ENCODE measurements around the gene TMED10. TPM values are rescaled to one million over a fixed set of nuclear protein-coding genes. Genes with fewer than 3 reads are reported as not detected.

The TMED10 gene
- 116 TPM for total RNA-seq

GRCh38 chr14:75176142-75176820, at the start of gene TMED10:
Gene TMED10 (minus strand): TSS chr14:75176612. CDS start chr14:75176579, 33 bp downstream.
- H3K4me3 ChIP-seq (ENCODE audit: low read length in 3 of 3) = peak within 1 kb of the TSS; percentile 95 to 98 (median 96)
- no peaks in the 10 kb centered on the region for H3K9me3 ChIP-seq (ENCODE audit: control insufficient read depth in 3 of 3, low read length in 3 of 3)
- H3K9ac ChIP-seq (ENCODE audit: low read depth in 1 of 3, low read length in 3 of 3) = peak within 1 kb of the TSS; percentile 96 to 100 (median 99)
- peak within 1 kb of the TSS; percentile 96 for H3K27ac ChIP-seq (ENCODE audit: low read depth, low read length)
- H3K36me3 ChIP-seq (ENCODE audit: control insufficient read depth in 3 of 3, insufficient read depth in 3 of 3, low read length in 3 of 3) = no peaks in the 10 kb centered on the region
- no peaks in the 10 kb centered on the region for H3K27me3 ChIP-seq (ENCODE audit: control insufficient read depth in 3 of 3, insufficient read depth in 3 of 3, low read length in 3 of 3)
- peaks cover 19 to 26% (median 21%) of the 10 kb centered on the region in 3 donors for H3K4me1 ChIP-seq (ENCODE audit: control insufficient read depth in 3 of 3, insufficient read depth in 3 of 3, low read length in 3 of 3)

- no peaks in the 10 kb centered on the region for H3K9me3 ChIP-seq (ENCODE audit: control insufficient read depth in 3 of 3, low read length in 3 of 3)
- no peak overlapping the region for H3K4me3 ChIP-seq (ENCODE audit: low read length in 3 of 3)
- H3K4me1 ChIP-seq (ENCODE audit: control insufficient read depth in 3 of 3, insufficient read depth in 3 of 3, low read length in 3 of 3) = peaks cover 4 to 7% (median 5%) of the 10 kb centered on the region in 3 donors
- no peaks in the 10 kb centered on the region for H3K27me3 ChIP-seq (ENCODE audit: control insufficient read depth in 3 of 3, insufficient read depth in 3 of 3, low read length in 3 of 3)
- no peak overlapping the region for H3K9ac ChIP-seq (ENCODE audit: low read depth in 1 of 3, low read length in 3 of 3)
- no peaks in the 10 kb centered on the region for H3K36me3 ChIP-seq (ENCODE audit: control insufficient read depth in 3 of 3, insufficient read depth in 3 of 3, low read length in 3 of 3)
- H3K27ac ChIP-seq (ENCODE audit: low read depth, low read length) = no peak overlapping the region
These were observed 48.1 kb upstream of the TMED10 start for GRCh38 chr14:75224561-75224960.

- Histone ChIP-seq H3K27ac (ENCODE audit: low read depth, low read length) (no peak overlapping the region), H3K27me3 (ENCODE audit: control insufficient read depth in 3 of 3, insufficient read depth in 3 of 3, low read length in 3 of 3) (no peaks in the 10 kb centered on the region), H3K4me1 (ENCODE audit: control insufficient read depth in 3 of 3, insufficient read depth in 3 of 3, low read length in 3 of 3) (peaks cover 3 to 7% (median 4%) of the 10 kb centered on the region in 3 donors), H3K4me3 (ENCODE audit: low read length in 3 of 3) (no peak overlapping the region), H3K9ac (ENCODE audit: low read depth in 1 of 3, low read length in 3 of 3) (no peak overlapping the region), H3K9me3 (ENCODE audit: control insufficient read depth in 3 of 3, low read length in 3 of 3) (no peaks in the 10 kb centered on the region), H3K36me3 (ENCODE audit: control insufficient read depth in 3 of 3, insufficient read depth in 3 of 3, low read length in 3 of 3) (no peaks in the 10 kb centered on the region)
These were observed 47.3 kb upstream of the TMED10 start for GRCh38 chr14:75223664-75224154.

- no peak overlapping the region for H3K4me3 ChIP-seq (ENCODE audit: low read length in 3 of 3)
- no peak overlapping the region for H3K27ac ChIP-seq (ENCODE audit: low read depth, low read length)
- no peaks in the 10 kb centered on the region for H3K27me3 ChIP-seq (ENCODE audit: control insufficient read depth in 3 of 3, insufficient read depth in 3 of 3, low read length in 3 of 3)
- no peaks in the 10 kb centered on the region for H3K9me3 ChIP-seq (ENCODE audit: control insufficient read depth in 3 of 3, low read length in 3 of 3)
- no peaks in the 10 kb centered on the region for H3K36me3 ChIP-seq (ENCODE audit: control insufficient read depth in 3 of 3, insufficient read depth in 3 of 3, low read length in 3 of 3)
- peaks cover 3 to 7% (median 4%) of the 10 kb centered on the region in 3 donors for H3K4me1 ChIP-seq (ENCODE audit: control insufficient read depth in 3 of 3, insufficient read depth in 3 of 3, low read length in 3 of 3)
- H3K9ac ChIP-seq (ENCODE audit: low read depth in 1 of 3, low read length in 3 of 3) = no peak overlapping the region
These were observed 45.8 kb upstream of the TMED10 start for GRCh38 chr14:75222208-75222701.

- Histone ChIP-seq H3K9me3 (ENCODE audit: control insufficient read depth in 3 of 3, low read length in 3 of 3) (no peaks in the 10 kb centered on the region), H3K4me3 (ENCODE audit: low read length in 3 of 3) (no peak overlapping the region), H3K27me3 (ENCODE audit: control insufficient read depth in 3 of 3, insufficient read depth in 3 of 3, low read length in 3 of 3) (no peaks in the 10 kb centered on the region), H3K9ac (ENCODE audit: low read depth in 1 of 3, low read length in 3 of 3) (no peak overlapping the region), H3K27ac (ENCODE audit: low read depth, low read length) (no peak overlapping the region), H3K36me3 (ENCODE audit: control insufficient read depth in 3 of 3, insufficient read depth in 3 of 3, low read length in 3 of 3) (no peaks in the 10 kb centered on the region), H3K4me1 (ENCODE audit: control insufficient read depth in 3 of 3, insufficient read depth in 3 of 3, low read length in 3 of 3) (peaks cover 3 to 7% (median 4%) of the 10 kb centered on the region in 3 donors)
These were observed 45.4 kb upstream of the TMED10 start for GRCh38 chr14:75221797-75222196.

GRCh38 chr14:75220156-75220555, 43.7 kb upstream of the TMED10 start:
- Histone ChIP-seq H3K27me3 (ENCODE audit: control insufficient read depth in 3 of 3, insufficient read depth in 3 of 3, low read length in 3 of 3) (no peaks in the 10 kb centered on the region), H3K36me3 (ENCODE audit: control insufficient read depth in 3 of 3, insufficient read depth in 3 of 3, low read length in 3 of 3) (no peaks in the 10 kb centered on the region), H3K4me3 (ENCODE audit: low read length in 3 of 3) (no peak overlapping the region), H3K27ac (ENCODE audit: low read depth, low read length) (no peak overlapping the region), H3K4me1 (ENCODE audit: control insufficient read depth in 3 of 3, insufficient read depth in 3 of 3, low read length in 3 of 3) (peaks cover 3 to 7% (median 4%) of the 10 kb centered on the region in 3 donors), H3K9ac (ENCODE audit: low read depth in 1 of 3, low read length in 3 of 3) (no peak overlapping the region), H3K9me3 (ENCODE audit: control insufficient read depth in 3 of 3, low read length in 3 of 3) (no peaks in the 10 kb centered on the region)

- Histone ChIP-seq H3K4me3 (ENCODE audit: low read length in 3 of 3) (no peak overlapping the region), H3K4me1 (ENCODE audit: control insufficient read depth in 3 of 3, insufficient read depth in 3 of 3, low read length in 3 of 3) (peaks cover 3 to 4% (median 4%) of the 10 kb centered on the region in 3 donors), H3K9ac (ENCODE audit: low read depth in 1 of 3, low read length in 3 of 3) (no peak overlapping the region), H3K27ac (ENCODE audit: low read depth, low read length) (no peak overlapping the region), H3K36me3 (ENCODE audit: control insufficient read depth in 3 of 3, insufficient read depth in 3 of 3, low read length in 3 of 3) (no peaks in the 10 kb centered on the region), H3K27me3 (ENCODE audit: control insufficient read depth in 3 of 3, insufficient read depth in 3 of 3, low read length in 3 of 3) (no peaks in the 10 kb centered on the region), H3K9me3 (ENCODE audit: control insufficient read depth in 3 of 3, low read length in 3 of 3) (no peaks in the 10 kb centered on the region)
These were observed 41.2 kb upstream of the TMED10 start for GRCh38 chr14:75217508-75218206.

- no peak overlapping the region for H3K27ac ChIP-seq (ENCODE audit: low read depth, low read length)
- no peaks in the 10 kb centered on the region for H3K36me3 ChIP-seq (ENCODE audit: control insufficient read depth in 3 of 3, insufficient read depth in 3 of 3, low read length in 3 of 3)
- no peak overlapping the region for H3K9ac ChIP-seq (ENCODE audit: low read depth in 1 of 3, low read length in 3 of 3)
- no peaks in the 10 kb centered on the region for H3K27me3 ChIP-seq (ENCODE audit: control insufficient read depth in 3 of 3, insufficient read depth in 3 of 3, low read length in 3 of 3)
- no peak overlapping the region for H3K4me3 ChIP-seq (ENCODE audit: low read length in 3 of 3)
- H3K9me3 ChIP-seq (ENCODE audit: control insufficient read depth in 3 of 3, low read length in 3 of 3) = no peaks in the 10 kb centered on the region
- H3K4me1 ChIP-seq (ENCODE audit: control insufficient read depth in 3 of 3, insufficient read depth in 3 of 3, low read length in 3 of 3) = peaks cover 0 to 4% (median 3%) of the 10 kb centered on the region in 3 donors
These were observed 40.1 kb upstream of the TMED10 start for GRCh38 chr14:75216427-75217006.

GRCh38 chr14:75215520-75215919, 39.1 kb upstream of the TMED10 start:
- Histone ChIP-seq H3K27ac (ENCODE audit: low read depth, low read length) (no peak overlapping the region), H3K27me3 (ENCODE audit: control insufficient read depth in 3 of 3, insufficient read depth in 3 of 3, low read length in 3 of 3) (no peaks in the 10 kb centered on the region), H3K9me3 (ENCODE audit: control insufficient read depth in 3 of 3, low read length in 3 of 3) (no peaks in the 10 kb centered on the region), H3K36me3 (ENCODE audit: control insufficient read depth in 3 of 3, insufficient read depth in 3 of 3, low read length in 3 of 3) (no peaks in the 10 kb centered on the region), H3K4me1 (ENCODE audit: control insufficient read depth in 3 of 3, insufficient read depth in 3 of 3, low read length in 3 of 3) (peaks cover 0 to 4% (median 3%) of the 10 kb centered on the region in 3 donors), H3K9ac (ENCODE audit: low read depth in 1 of 3, low read length in 3 of 3) (no peak overlapping the region), H3K4me3 (ENCODE audit: low read length in 3 of 3) (no peak overlapping the region)

Measured in skeletal muscle tissue (tissue), 4 donors.